Nephron progenitor cell (in vitro differentiated cells): ENCODE results near the gene ATP2B3.

Experiments used
- DNase-seq: peaks from one replicate; pipeline ENCODE4 v3.0.0; 2021
- H3K27ac Mint-ChIP-seq: 2 replicates; pipeline ENCODE4 v1.8.0; 2021; ENCODE audit warnings: mild to moderate bottlenecking, moderate library complexity, mixed read lengths
- H3K27me3 Mint-ChIP-seq: 2 replicates; pipeline ENCODE4 v1.8.0; 2021; ENCODE audit warnings: mild to moderate bottlenecking, low read depth, mixed read lengths; ENCODE audit not compliant: poor library complexity
- H3K36me3 Mint-ChIP-seq: 2 replicates; pipeline ENCODE4 v1.8.0; 2021; ENCODE audit warnings: low read depth, mixed read lengths
- H3K4me1 Mint-ChIP-seq: 2 replicates; pipeline ENCODE4 v1.8.0; 2021; ENCODE audit warnings: mixed read lengths
- H3K4me3 Mint-ChIP-seq: 2 replicates; pipeline ENCODE4 v1.8.0; 2021; ENCODE audit warnings: mild to moderate bottlenecking, moderate library complexity, mixed read lengths
- H3K9me3 Mint-ChIP-seq: 2 replicates; pipeline ENCODE4 v1.8.0; 2021; ENCODE audit warnings: mild to moderate bottlenecking, moderate library complexity, mixed read lengths
- CTCF ChIP-seq: fragments of 200-600 bp; sonication (generic); IDR thresholded peaks from 2 replicates; pipeline ENCODE4 v1.5.0; 2021; ENCODE audit warnings: antibody characterized with exemption

Gene ATP2B3

GRCh38 chrX:153599192-153600031, 82.0 kb downstream of the ATP2B3 start:
- no peak for TF ChIP-seq CTCF
- H3K27ac Mint-ChIP-seq, result no peak overlapping the region
- peaks cover 21% of the 10 kb centered on the region for H3K27me3 Mint-ChIP-seq
- peak; percentile 90 for DNase-seq
- H3K36me3 Mint-ChIP-seq, result peaks cover 18% of the 10 kb centered on the region
- H3K4me1 Mint-ChIP-seq, result peaks cover 19% of the 10 kb centered on the region
- peaks cover 73% of the 10 kb centered on the region for H3K9me3 Mint-ChIP-seq
- peak overlapping the region; percentile 82 for H3K4me3 Mint-ChIP-seq

- H3K4me3 Mint-ChIP-seq, result peak overlapping the region; percentile 82
- peaks cover 18% of the 10 kb centered on the region for H3K36me3 Mint-ChIP-seq
- H3K27ac Mint-ChIP-seq, result no peak overlapping the region
- peaks cover 22% of the 10 kb centered on the region for H3K27me3 Mint-ChIP-seq
- H3K9me3 Mint-ChIP-seq, result peaks cover 73% of the 10 kb centered on the region
- no peak for DNase-seq
- TF ChIP-seq CTCF, result no peak
- H3K4me1 Mint-ChIP-seq, result peaks cover 19% of the 10 kb centered on the region
These were observed 82.6 kb downstream of the ATP2B3 start for GRCh38 chrX:153600032-153600373.

DNA sequence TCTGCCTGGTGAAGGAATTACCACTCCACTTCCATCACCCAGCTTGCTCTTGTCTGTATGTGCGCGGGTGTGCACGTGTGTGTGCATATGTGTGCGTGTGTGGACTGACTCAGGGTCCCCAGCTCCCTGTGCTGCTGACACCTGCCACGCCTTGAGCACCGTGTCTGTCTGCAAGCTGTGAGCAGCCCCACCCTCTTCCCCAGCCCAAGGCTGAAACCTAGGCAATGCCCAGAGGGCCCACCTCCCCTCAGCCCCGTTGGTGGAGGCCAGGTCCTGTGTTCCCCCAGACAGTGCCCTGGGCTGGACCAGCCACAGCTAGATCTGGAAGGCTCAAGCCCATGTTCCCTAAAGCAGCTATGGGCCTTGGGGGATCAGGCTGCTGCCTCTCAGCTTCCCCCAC, 83.5 kb downstream of the ATP2B3 start:
- Mint-ChIP-seq H3K27ac (no peak overlapping the region), H3K4me1 (peaks cover 19% of the 10 kb centered on the region), H3K36me3 (peaks cover 13% of the 10 kb centered on the region), H3K4me3 (peak overlapping the region; percentile 82), H3K27me3 (peaks cover 25% of the 10 kb centered on the region), H3K9me3 (peaks cover 75% of the 10 kb centered on the region)
- no peak for DNase-seq
- no peak for TF ChIP-seq CTCF

GRCh38 chrX:153601511-153602110, 84.2 kb downstream of the ATP2B3 start:
- Mint-ChIP-seq H3K36me3 (peaks cover 7% of the 10 kb centered on the region), H3K9me3 (peaks cover 74% of the 10 kb centered on the region), H3K4me3 (no peak overlapping the region), H3K27ac (no peak overlapping the region), H3K4me1 (peaks cover 19% of the 10 kb centered on the region), H3K27me3 (peaks cover 32% of the 10 kb centered on the region)
- TF ChIP-seq CTCF, result no peak
- no peak for DNase-seq

- Mint-ChIP-seq H3K27me3 (peaks cover 42% of the 10 kb centered on the region), H3K9me3 (peaks cover 75% of the 10 kb centered on the region), H3K36me3 (no peaks in the 10 kb centered on the region), H3K27ac (no peak overlapping the region), H3K4me1 (peaks cover 19% of the 10 kb centered on the region), H3K4me3 (no peak overlapping the region)
- no peak for DNase-seq
- TF ChIP-seq CTCF, result no peak
These were observed 85.2 kb downstream of the ATP2B3 start for GRCh38 chrX:153602601-153603000.
